GM12878 (cell line): ENCODE results near the gene RGP1. TPM values are rescaled to one million over a fixed set of nuclear protein-coding genes. Genes with fewer than 3 reads are reported as not detected.

ENCODE experiments used
- ASH2L ChIP-seq: fragments of 300-600, 200-600 bp; sonication (generic); IDR thresholded peaks from 2 replicates; pipeline ENCODE4 v1.6.1; 2017; ENCODE audit warnings: low read depth, mild to moderate bottlenecking, borderline replicate concordance
- CEBPZ ChIP-seq: fragments of 150-350 bp; IDR thresholded peaks from 2 replicates; pipeline ENCODE4 v1.6.1; 2016; ENCODE audit warnings: low read depth, low read length
- FOXM1 ChIP-seq: IDR thresholded peaks from 2 replicates; pipeline ENCODE4 v1.6.1; 2012; ENCODE audit warnings: low read depth, mild to moderate bottlenecking, inconsistent platforms, low read length, moderate library complexity
- HDAC2 ChIP-seq: fragments of 200-600 bp; sonication (generic); IDR thresholded peaks from 2 replicates; pipeline ENCODE4 v1.6.1; 2017
- KDM1A ChIP-seq: fragments of 200-600 bp; sonication (generic); IDR thresholded peaks from 2 replicates; pipeline ENCODE4 v1.6.1; 2016; ENCODE audit warnings: borderline replicate concordance
- RAD21 ChIP-seq: IDR thresholded peaks from 2 replicates; pipeline ENCODE4 v1.6.1; 2011; ENCODE audit warnings: mild to moderate bottlenecking, low read depth, low read length, moderate library complexity; ENCODE audit not compliant: insufficient read depth
- USF2 ChIP-seq: IDR thresholded peaks from 2 replicates; pipeline ENCODE4 v1.6.1; 2011; ENCODE audit warnings: low read depth, low read length, improper control_type of control experiment, borderline replicate concordance
- ZBTB11 ChIP-seq: fragments of 450-650 bp; formaldehyde crosslinking; IDR thresholded peaks from 2 replicates; pipeline ENCODE4 v1.5.0; 2022; ENCODE audit warnings: mild to moderate bottlenecking, missing genetic modification characterization
- polyA plus RNA-seq, 11 experiments: library from polyadenylated mRNA; depleted of rRNA in 4 of 11; unstranded in 6 of 11; stranded (reverse) in 5 of 11; fragments of >200 nt; fragmentation: Nextera tagmentation in 4 of 11; fragmentation: Illumina TruSeq in 1 of 11; extraction: Ambion mirVana in 4 of 11; extraction: Trizol in 1 of 11; gene quantifications; 1 replicate in 1 of 11; 2 replicates in 10 of 11; pipeline versions ENCODE4 v1.2.1 to v1.2.3, GENCODE V29; 2011 to 2016; ENCODE audit warnings: inconsistent platforms in 2 of 11, missing spikeins in 2 of 11, low read depth in 1 of 11
- total RNA-seq, 4 experiments: library from RNA; depleted of rRNA in 3 of 4; stranded (reverse); fragments of >200 nt in 3 of 4; fragmentation: Illumina TruSeq in 1 of 4; extraction: Trizol in 1 of 4; gene quantifications; 2 replicates each; pipeline versions ENCODE4 v1.2.1 to v1.2.3, GENCODE V29; 2013 to 2021

RGP1 gene
- total and polyA plus RNA-seq, 10 of the 15 experiments (the other 5 are each of a cell fraction or from before 2014, with no cell fraction given), result 0.44 to 14.9 (median 7.4) TPM

GRCh38 chr9:35760651-35761050 is 11.6 kb downstream of the RGP1 start (continued):
- no peak for TF ChIP-seq USF2
- TF ChIP-seq FOXM1, result no peak
- TF ChIP-seq ZBTB11 (CRISPR knock-in tag), result no peak
- TF ChIP-seq KDM1A, result no peak
- no peak for TF ChIP-seq HDAC2
- no peak for TF ChIP-seq RAD21
- no peak for TF ChIP-seq CEBPZ
- no peak for TF ChIP-seq ASH2L
- TF ChIP-seq, all 136 proteins: peak for 0
